Skeletal muscle cell (primary cell): ENCODE measurements around the gene YEATS4.

ENCODE experiments used
- DNase-seq: peaks from one replicate; pipeline ENCODE4 v3.0.0-alpha.2; 2010; ENCODE audit warnings: low read depth
- H3K4me3 ChIP-seq: 2 replicates; pipeline ENCODE4 v1.5.1; 2011; ENCODE audit warnings: low read depth, mild to moderate bottlenecking, control low read depth, low read length, moderate library complexity

The YEATS4 gene

DNA sequence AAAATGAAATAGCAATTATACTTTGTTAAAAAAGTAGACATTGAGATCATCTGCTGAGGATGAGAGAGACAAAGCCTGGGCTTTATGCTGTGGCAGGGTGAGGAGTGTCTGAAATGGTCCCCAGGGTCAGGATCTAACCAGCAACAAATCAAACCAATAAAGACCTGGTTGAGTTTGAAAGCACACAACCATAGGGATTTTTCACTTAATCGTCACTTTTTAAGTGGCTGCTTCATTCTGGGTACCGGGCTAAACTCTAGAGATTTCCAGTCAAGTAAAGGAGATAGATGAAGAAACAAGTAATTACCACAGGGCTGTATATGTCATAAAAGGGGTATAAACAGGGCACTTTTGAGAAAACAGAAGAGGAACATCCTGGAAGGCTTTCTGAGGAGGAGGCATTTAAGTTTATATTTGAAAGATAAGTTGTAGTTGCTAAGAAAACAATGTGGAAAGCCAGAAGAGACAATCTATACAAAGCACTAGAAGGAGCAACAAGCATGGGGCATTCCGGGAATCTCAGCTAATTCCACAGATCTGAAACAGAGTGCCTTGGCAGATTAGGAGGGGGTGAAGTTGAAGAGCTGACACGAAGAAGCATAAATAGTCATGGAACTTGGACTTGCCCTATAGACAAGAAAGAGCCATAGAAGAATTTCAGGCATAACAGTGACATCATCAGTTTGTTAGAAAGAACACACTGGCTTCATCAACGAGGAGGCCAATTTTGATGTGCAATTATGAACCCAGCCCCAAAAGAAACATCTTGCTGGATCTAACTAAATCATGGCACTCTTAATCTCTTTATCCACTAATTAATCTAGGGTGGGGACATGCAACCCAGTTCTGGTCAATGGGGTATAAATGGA is 63.7 kb downstream of the YEATS4 start:
- no peak overlapping the region for H3K4me3 ChIP-seq
- DNase-seq = no peak

DNA sequence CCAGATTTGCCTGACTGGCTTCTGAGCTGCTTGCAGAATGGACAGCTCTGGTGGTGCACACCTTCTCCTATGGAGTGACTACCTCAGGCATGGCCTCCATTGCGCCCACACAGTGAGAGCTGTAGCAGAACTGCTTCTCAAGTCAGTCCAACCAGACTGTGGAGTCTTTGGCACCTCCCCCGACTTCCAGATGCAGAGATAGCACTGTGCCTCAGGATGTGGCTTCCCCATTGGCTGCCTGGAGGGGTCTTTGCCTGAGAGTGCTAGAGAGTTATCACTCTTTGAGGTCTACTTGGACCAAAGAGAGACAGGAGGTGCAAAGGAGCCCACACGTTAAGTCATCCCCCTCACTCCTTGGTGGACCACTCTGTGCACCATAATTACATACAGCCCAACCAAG is 65.9 kb downstream of the YEATS4 start:
- H3K4me3 ChIP-seq = no peak overlapping the region
- no peak for DNase-seq

DNA sequence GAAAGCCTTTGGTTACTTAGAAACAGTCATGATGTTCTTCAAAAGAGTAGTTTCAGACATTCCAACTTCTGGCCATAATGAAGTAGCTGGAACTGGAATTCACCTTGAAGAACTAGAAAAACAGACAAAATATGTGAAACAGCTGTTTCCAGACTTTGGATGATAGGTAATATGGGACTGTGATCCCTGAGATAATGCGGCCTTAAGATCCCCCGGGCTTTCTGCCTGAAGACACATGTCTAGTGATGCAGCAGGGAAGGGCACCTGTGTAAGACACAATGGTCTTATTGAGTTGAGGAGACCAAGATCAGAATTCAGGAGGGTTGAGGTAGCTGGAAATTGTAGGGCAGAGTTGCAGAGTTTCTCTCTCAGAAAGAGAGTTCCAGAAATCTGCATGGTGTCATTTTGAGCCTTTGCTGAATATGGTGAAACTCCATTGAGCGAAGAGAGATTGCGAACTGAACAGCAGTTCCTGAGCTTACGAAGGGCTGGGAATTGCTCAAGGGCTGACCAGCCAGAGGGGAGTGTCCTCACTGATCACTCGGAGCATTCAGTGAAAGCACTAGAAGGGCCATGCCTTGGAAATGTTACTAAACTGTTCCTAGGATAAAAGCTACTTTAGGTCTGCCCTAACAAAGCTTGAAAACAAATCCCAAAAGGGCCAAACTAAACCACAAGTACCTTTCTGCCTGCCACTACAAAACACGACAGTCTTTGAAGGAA is 69.0 kb downstream of the YEATS4 start:
- no peak for DNase-seq
- no peak overlapping the region for H3K4me3 ChIP-seq

DNA sequence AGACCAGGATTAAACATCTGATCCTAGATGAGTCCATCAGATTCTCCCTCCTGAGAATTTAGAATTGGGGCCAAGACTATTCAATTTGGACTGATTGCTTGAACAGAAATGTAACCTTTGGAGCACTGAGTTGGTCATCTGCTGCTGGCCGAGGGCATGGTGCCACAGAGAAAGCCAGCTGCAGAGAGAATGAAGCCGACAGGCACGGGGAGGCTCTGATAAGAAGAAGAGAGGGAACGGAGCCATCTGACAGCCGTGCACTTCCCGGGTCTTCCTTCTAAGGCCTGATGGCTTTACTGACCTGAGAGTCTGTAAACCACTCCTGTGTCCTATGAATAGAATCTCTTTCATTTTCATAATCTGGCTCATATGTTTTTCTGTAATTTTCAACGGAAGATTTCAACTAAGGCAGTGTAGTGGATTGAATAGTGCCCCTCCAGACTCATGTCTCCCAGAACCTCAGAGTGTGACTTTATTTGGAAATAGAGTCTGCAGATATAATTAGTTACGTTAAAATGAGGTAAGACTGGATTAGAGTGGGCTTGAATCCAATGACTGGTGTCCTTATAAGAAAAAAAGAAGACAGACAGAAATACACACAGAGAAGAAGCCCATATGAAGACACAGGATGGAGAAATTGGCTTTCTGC is 71.5 kb downstream of the YEATS4 start:
- no peak overlapping the region for H3K4me3 ChIP-seq
- DNase-seq = no peak

DNA sequence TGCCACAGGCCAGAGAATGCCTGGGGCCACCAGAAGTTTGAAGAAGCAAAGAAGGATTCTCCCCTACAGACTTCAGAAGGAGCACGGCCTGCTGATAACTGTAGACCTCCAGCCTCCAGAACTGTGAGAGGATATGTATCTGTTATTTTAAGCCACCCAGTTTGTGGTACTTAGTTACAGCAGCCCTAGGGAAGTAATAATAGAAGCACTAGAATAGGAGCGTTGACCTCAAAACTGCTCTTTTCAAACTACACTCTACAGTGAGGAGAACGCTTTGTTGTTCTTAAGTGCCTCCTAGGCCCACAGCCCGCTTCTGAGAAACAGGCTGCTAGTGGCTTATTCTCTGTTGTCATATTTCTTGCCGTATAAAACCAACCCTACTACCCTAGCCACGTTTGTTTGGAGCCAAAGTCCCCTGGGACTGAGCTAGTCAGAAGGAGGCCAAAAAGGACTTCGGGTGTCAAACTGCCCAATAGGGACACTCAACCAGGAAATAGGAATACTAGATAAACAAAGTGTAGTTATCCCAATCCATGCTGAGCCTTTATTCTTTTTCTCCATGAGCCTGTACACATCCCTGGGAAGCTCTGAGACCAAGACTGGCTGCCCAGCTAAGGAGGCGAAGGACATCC is 72.2 kb downstream of the YEATS4 start:
- H3K4me3 ChIP-seq = no peak overlapping the region
- DNase-seq = no peak

DNA sequence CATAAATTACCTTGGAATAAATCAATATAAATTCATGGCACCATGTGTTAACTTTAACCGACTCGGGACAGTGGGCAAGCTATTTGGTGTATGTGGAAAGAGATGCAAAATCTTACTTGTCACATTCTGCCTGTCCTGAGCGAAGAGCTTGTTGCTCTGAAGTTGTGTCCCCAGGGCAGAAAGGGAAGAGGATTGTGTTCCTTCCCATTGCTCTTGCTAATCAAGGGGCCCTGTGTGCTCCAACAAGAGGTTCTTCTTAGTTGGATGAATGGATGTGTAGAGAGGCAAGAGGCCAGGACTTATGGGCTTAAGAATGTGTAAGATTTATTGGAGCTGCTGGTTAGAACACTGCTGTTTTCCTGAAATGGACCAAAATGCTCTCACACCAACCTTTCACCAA is 74.1 kb downstream of the YEATS4 start:
- no peak for DNase-seq
- H3K4me3 ChIP-seq = no peak overlapping the region

DNA sequence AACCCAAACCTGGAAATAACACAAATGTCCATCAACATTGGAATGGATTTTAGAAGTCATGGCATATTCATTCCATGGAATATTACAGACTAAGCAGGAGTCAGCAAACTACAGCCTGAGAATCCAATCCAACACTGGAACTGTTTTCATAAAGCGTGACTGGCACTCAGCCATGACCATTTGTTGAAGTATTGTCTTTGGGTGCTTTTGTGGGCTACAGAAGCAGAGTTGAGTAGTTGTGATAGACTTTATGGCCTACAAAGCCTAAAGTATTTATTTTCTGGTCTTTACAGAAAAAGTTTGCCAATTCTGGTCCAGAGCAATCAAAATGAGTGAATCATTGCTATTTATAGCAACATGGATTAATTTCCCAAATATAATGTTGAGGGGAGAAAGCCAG is 76.1 kb downstream of the YEATS4 start:
- no peak overlapping the region for H3K4me3 ChIP-seq
- DNase-seq = no peak

DNA sequence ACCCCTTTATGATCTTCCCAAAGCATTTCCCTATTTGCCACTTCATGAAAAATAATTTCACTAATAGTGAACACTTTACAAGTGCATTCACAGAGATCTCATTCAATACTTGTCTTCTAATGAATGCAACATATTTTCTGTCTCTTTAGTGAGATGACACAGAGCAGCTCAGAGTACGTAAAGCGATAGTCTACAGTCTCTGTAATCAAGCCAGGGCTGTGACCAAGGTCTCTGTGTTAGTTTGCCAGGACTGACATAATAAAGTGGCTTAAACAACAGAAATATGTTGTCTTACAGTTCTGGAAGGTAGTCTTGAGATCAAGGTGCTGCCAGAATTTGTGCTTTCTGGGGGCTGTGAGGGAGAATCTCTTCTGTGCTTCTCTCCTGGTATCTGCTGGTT is 77.5 kb downstream of the YEATS4 start:
- no peak for DNase-seq
- H3K4me3 ChIP-seq = no peak overlapping the region

DNA sequence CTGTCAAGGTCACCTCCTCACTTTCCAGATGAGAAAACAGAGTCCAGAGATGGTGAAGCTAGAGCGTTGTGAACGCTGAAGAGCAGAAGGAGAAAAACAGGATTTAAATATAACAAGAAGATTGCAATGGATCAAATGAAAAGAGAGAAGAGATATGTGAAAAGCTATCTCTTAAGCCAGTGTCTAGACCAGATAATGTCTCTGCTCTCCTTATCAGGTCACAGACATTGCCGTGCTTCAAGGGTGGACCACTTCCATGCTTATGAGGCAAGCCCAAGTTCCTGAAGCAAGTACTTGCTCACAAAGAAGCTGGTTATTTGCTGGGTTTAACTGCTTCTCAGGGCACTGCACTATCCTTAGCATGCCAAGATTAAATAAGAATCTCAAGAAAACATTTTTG is 79.0 kb downstream of the YEATS4 start:
- no peak for DNase-seq
- no peak overlapping the region for H3K4me3 ChIP-seq

DNA sequence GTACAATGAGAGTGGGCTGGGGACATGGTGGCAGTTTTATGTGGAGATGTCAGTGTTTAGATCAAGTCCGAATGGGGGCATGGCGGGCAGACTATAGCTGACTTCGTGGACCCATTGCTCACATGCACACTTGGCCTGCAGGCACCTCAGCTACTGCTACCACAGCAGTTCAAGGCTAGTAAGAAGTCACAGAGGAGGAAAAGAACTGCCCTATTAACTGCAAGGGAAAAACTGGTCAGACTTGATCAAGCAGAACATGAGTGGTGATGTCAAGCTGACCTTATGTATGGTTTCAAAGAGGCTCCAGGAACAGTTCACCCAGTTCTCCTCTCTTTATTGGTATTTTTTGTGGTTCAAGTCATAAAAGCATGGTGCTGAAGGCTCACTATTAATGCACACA is 80.5 kb downstream of the YEATS4 start:
- DNase-seq = no peak
- H3K4me3 ChIP-seq = no peak overlapping the region
